ENCODE results near the gene LSM10.
A peak's percentile ranks its signal among the peaks of the same experiment; 100 is the strongest.

LSM10 gene

GRCh38 chr1:36369061-36369861 lies 28.4 kb downstream of the LSM10 start:
- TF ChIP-seq ZFX (IDR thresholded peaks at IDR 0.05) (no peak), CTCF (conservative IDR thresholded peaks at IDR 0.05) (peak; percentile 95)
- H3K27ac ChIP-seq, result no peak overlapping the region

GRCh38 chr1:36367798-36368197 lies 29.9 kb downstream of the LSM10 start:
- no peak overlapping the region for H3K27ac ChIP-seq
- TF ChIP-seq ZFX (IDR thresholded peaks at IDR 0.05) (no peak), CTCF (conservative IDR thresholded peaks at IDR 0.05) (no peak)

GRCh38 chr1:36367066-36367465 lies 30.6 kb downstream of the LSM10 start:
- H3K27ac ChIP-seq, result no peak overlapping the region
- TF ChIP-seq CTCF (conservative IDR thresholded peaks at IDR 0.05), result no peak
- TF ChIP-seq ZFX (IDR thresholded peaks at IDR 0.05), result no peak

- TF ChIP-seq CTCF (conservative IDR thresholded peaks at IDR 0.05), result no peak
- no peak for TF ChIP-seq ZFX (IDR thresholded peaks at IDR 0.05)
- H3K27ac ChIP-seq, result no peak overlapping the region
Observed at GRCh38 chr1:36366091-36366661, 31.5 kb downstream of the LSM10 start.

GRCh38 chr1:36365381-36365780 lies 32.3 kb downstream of the LSM10 start:
- TF ChIP-seq ZFX (IDR thresholded peaks at IDR 0.05) (no peak), CTCF (conservative IDR thresholded peaks at IDR 0.05) (no peak)
- H3K27ac ChIP-seq, result no peak overlapping the region

GRCh38 chr1:36359911-36360550 lies 37.7 kb downstream of the LSM10 start:
- TF ChIP-seq ZFX (IDR thresholded peaks at IDR 0.05) (no peak), CTCF (conservative IDR thresholded peaks at IDR 0.05) (no peak)
- peak overlapping the region; percentile 5; the same call in 1 of the 2 replicates for H3K27ac ChIP-seq

GRCh38 chr1:36359383-36359782 lies 38.3 kb downstream of the LSM10 start:
- TF ChIP-seq ZFX (IDR thresholded peaks at IDR 0.05), result no peak
- no peak for TF ChIP-seq CTCF (conservative IDR thresholded peaks at IDR 0.05)
- peak overlapping the region; percentile 5; the same call in 1 of the 2 replicates for H3K27ac ChIP-seq
